ENCODE data around the gene IRF7. TPM values are rescaled to one million over a fixed set of nuclear protein-coding genes. Genes with fewer than 3 reads are reported as not detected.

The IRF7 gene
- total and polyA plus RNA-seq, 9 of the 15 experiments (the other 6 are each of a cell fraction or from before 2014, with no cell fraction given), result 0.27 to 7.6 (median 1.8) TPM

GRCh38 chr11:606245-606644, 9.5 kb downstream of the IRF7 start (continued):
- TF ChIP-seq RCOR1 (IDR thresholded peaks at IDR 0.05; ENCODE audit: borderline replicate concordance in 1 of 2, low read depth in 2 of 2, low read length in 2 of 2) (no peak), TRIM24 (IDR thresholded peaks at IDR 0.05) (no peak), SRSF7 (optimal IDR thresholded peaks at IDR 0.05; ENCODE audit: low read depth, low read length) (no peak), TCF3 (CRISPR knock-in tag; IDR thresholded peaks at IDR 0.05) (no peak), MCM3 (IDR thresholded peaks at IDR 0.05) (no peak), MNT (conservative IDR thresholded peaks at IDR 0.05) (no peak), ZNF79 (CRISPR knock-in tag; IDR thresholded peaks at IDR 0.05; ENCODE audit: low read depth) (no peak), PRPF4 (IDR thresholded peaks at IDR 0.05; ENCODE audit: insufficient read depth, low read depth, low read length, poor library complexity, severe bottlenecking) (no peak), ZNF740 (CRISPR knock-in tag; IDR thresholded peaks at IDR 0.05) (no peak), ZNF740 (tag; IDR thresholded peaks at IDR 0.05) (no peak), SMARCA5 (IDR thresholded peaks at IDR 0.05) (no peak), SMAD4 (CRISPR knock-in tag; conservative IDR thresholded peaks at IDR 0.05) (no peak)
